HG03095 (cell line): ENCODE measurements around the gene OLIG1.

Source experiments
- ATAC-seq: cut with Tn5 transposase; IDR thresholded peaks from one replicate; pipeline ENCODE4 v1.9.1; 2021; ENCODE audit warnings: moderate library complexity; ENCODE audit not compliant: unreplicated experiment

OLIG1 gene

GRCh38 chr21:33030633-33031032, 39.3 kb upstream of the OLIG1 start:
- ATAC-seq = no peak

GRCh38 chr21:33031152-33031911, 38.6 kb upstream of the OLIG1 start:
- ATAC-seq = no peak

- no peak for ATAC-seq
Measured at GRCh38 chr21:33032434-33033047, 37.4 kb upstream of the OLIG1 start.

GRCh38 chr21:33033094-33033951, 36.6 kb upstream of the OLIG1 start:
- no peak for ATAC-seq

GRCh38 chr21:33033961-33034413, 36.0 kb upstream of the OLIG1 start:
- ATAC-seq = no peak

- ATAC-seq = no peak
Measured at GRCh38 chr21:33035147-33035546, 34.8 kb upstream of the OLIG1 start.

- ATAC-seq = no peak
Measured at GRCh38 chr21:33036430-33037162, 33.3 kb upstream of the OLIG1 start.

- ATAC-seq = no peak
Measured at GRCh38 chr21:33037501-33037900, 32.4 kb upstream of the OLIG1 start.

GRCh38 chr21:33039536-33039935, 30.4 kb upstream of the OLIG1 start:
- ATAC-seq = no peak

GRCh38 chr21:33040215-33040614, 29.7 kb upstream of the OLIG1 start:
- no peak for ATAC-seq

GRCh38 chr21:33041981-33042380, 28.0 kb upstream of the OLIG1 start:
- ATAC-seq = no peak

- ATAC-seq = no peak
Measured at GRCh38 chr21:33042812-33043211, 27.1 kb upstream of the OLIG1 start.

- no peak for ATAC-seq
Measured at GRCh38 chr21:33046455-33046854, 23.5 kb upstream of the OLIG1 start.

GRCh38 chr21:33047231-33047630, 22.7 kb upstream of the OLIG1 start:
- ATAC-seq = no peak

- no peak for ATAC-seq
Measured at GRCh38 chr21:33051925-33052324, 18.0 kb upstream of the OLIG1 start.

GRCh38 chr21:33053951-33054350, 16.0 kb upstream of the OLIG1 start:
- no peak for ATAC-seq

- no peak for ATAC-seq
Measured at GRCh38 chr21:33055991-33056390, 13.9 kb upstream of the OLIG1 start.

GRCh38 chr21:33057385-33057940, 12.5 kb upstream of the OLIG1 start:
- ATAC-seq = no peak

GRCh38 chr21:33058527-33058926, 11.4 kb upstream of the OLIG1 start:
- ATAC-seq = no peak

GRCh38 chr21:33058957-33059356, 11.0 kb upstream of the OLIG1 start:
- ATAC-seq = no peak

- no peak for ATAC-seq
Measured at GRCh38 chr21:33059380-33059841, 10.5 kb upstream of the OLIG1 start.
